Fibroblast of lung (primary cell): Measurements from ENCODE around the gene MIA2.
A peak's percentile ranks its signal among the peaks of the same experiment; 100 is the strongest.
"Not testable (repeated sequence)": the region's sequence is repeated elsewhere in the genome, so short reads cannot be mapped to it uniquely, and the experiment has no call there.

Experiments
- EZH2 ChIP-seq: IDR thresholded peaks from 2 replicates; pipeline ENCODE4 v1.5.1; 2012; ENCODE audit warnings: low read length, control low read depth, mild to moderate bottlenecking; ENCODE audit errors: missing control alignments
- TF ChIP-seq, protein P1 (sequence below), 2 donors: IDR thresholded peaks in 1 of 2; conservative IDR thresholded peaks in 1 of 2; 1 replicate in 1 of 2; 2 replicates in 1 of 2; pipeline ENCODE4 v1.5.1; 2011 to 2012; ENCODE audit warnings: low read length in 2 of 2, control low read depth in 1 of 2, inconsistent platforms in 1 of 2, low read depth in 1 of 2, mild to moderate bottlenecking in 1 of 2

DNA sequence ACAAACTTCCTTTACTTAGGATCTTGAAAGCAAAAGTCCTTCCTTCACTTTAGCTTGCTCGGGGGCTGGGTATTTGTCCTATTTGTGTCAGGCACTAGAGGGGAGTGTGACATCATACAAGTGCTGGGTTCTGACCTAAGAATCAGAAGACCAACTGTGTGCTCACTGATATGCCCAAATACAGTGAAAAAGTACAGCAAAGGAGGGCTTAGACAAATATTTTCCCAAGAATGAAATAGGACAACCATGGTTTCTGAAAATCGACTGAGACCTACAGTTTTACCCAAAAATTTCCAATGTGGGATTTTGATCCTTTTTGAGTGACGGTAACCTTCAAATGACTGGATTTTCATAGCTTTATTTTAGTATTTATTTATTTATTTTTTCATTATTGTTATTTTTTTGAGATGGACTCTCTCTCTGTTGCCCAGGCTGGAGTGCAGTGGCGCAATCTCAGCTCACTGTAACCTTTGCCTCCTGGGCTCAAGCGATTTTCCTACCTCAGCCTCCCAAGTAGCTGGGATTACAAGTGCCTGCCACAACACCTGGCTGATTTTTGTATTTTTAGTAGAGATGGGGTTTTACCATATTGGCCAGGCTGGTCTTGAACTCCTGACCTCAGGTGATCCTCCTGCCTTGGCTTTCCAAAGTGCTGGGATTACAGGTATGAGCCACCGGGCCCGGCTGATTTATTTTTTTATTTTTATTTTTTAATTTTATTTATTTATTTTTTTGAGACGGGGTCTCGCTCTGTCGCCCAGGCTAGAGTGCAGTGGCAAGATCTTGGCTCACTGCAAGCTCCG, 1.8 kb upstream of the MIA2 start:
- TF ChIP-seq, protein P1, sequence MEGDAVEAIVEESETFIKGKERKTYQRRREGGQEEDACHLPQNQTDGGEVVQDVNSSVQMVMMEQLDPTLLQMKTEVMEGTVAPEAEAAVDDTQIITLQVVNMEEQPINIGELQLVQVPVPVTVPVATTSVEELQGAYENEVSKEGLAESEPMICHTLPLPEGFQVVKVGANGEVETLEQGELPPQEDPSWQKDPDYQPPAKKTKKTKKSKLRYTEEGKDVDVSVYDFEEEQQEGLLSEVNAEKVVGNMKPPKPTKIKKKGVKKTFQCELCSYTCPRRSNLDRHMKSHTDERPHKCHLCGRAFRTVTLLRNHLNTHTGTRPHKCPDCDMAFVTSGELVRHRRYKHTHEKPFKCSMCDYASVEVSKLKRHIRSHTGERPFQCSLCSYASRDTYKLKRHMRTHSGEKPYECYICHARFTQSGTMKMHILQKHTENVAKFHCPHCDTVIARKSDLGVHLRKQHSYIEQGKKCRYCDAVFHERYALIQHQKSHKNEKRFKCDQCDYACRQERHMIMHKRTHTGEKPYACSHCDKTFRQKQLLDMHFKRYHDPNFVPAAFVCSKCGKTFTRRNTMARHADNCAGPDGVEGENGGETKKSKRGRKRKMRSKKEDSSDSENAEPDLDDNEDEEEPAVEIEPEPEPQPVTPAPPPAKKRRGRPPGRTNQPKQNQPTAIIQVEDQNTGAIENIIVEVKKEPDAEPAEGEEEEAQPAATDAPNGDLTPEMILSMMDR (conservative IDR thresholded peaks at IDR 0.05 in 1 of 2, IDR thresholded peaks at IDR 0.05 in 1 of 2; ENCODE audit: low read depth in 1 of 2, low read length in 2 of 2) = peak; percentile 17 to 24
- TF ChIP-seq EZH2 = not testable (repeated sequence)
